ENCODE results near the gene HSD17B4.
"Not testable (repeated sequence)": the region's sequence is repeated elsewhere in the genome, so short reads cannot be mapped to it uniquely, and the experiment has no call there.

The HSD17B4 gene

DNA sequence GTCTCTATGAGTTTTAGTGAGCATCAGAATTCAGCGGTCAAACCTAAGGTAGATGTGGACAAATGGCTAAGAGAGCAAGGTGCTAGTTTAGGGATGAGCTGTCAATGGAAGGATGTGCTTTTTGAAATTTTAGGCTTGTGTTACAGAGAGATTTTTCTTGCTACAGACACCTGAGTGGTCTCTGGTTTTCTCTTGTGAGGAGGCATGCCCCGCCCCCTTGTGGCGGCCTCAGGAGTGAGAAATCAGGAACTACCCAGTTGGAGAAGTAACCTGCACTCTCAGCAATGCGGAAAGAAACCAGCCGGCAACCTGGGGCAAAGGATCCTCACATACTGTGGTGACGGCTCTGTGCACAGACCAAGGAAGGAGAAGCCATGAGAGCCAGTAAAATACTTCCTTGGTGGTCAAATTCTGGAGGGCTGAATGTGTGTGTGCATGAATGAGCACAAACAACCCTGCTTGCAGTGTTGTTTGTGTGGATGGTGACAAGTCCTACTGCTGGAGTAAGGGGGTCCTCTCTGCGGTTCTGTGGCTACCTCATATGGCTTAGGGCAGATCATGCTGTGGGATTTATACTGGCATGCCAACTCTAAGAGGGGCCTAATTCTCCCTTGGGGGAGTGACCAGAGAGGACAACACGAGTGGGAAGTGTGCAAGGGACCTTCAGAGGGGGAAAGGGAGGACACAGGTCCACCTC, 16.7 kb upstream of the HSD17B4 start:
- TF ChIP-seq POLR2AphosphoS5 (IDR thresholded peaks at IDR 0.05; ENCODE audit: low read depth, low read length) (no peak), POLR2A (IDR thresholded peaks at IDR 0.05; ENCODE audit: low read depth, low read length) (no peak), PAX5 (IDR thresholded peaks at IDR 0.05; ENCODE audit: insufficient read depth, low read length, severe bottlenecking) (no peak), SPI1 (IDR thresholded peaks at IDR 0.05; ENCODE audit: low read depth, low read length) (no peak), POU2F2 (IDR thresholded peaks at IDR 0.05; ENCODE audit: low read depth, low read length) (no peak), TAF1 (IDR thresholded peaks at IDR 0.05; ENCODE audit: low read depth, low read length) (no peak)
- peak; percentile 75 for FAIRE-seq
- no peak for DNase-seq (ENCODE audit: insufficient read length, low spot score)

- not testable (repeated sequence) for FAIRE-seq; DNase-seq (ENCODE audit: insufficient read length, low spot score)
These were observed 14.3 kb upstream of the HSD17B4 start for GRCh38 chr5:119437785-119438586.

- FAIRE-seq; DNase-seq (ENCODE audit: insufficient read length, low spot score): not testable (repeated sequence)
These were observed 13.7 kb upstream of the HSD17B4 start for GRCh38 chr5:119438587-119438917.

DNA sequence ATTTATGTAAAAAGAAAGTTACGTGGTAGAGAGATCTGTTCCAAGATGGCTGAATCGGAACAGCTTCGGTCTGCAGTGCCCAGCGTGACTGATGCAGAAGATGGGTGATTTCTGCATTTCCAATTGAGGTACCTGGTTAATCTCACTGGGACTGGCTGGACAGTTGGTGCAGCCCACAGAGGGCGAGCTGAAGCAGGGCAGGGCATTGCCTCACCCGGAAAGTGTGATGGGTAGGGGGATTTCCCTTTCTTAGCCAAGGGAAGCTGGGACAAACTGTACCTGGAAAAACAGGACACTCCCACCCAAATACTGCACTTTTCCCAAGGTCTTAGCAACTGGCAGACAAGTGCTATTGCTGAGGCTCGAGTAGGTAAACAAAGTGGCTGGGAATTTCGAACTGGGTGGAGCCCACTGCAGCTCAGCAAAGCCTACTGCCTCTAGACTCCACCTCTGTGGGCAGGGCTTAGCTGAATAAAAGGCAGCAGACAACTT, 13.1 kb upstream of the HSD17B4 start:
- DNase-seq (ENCODE audit: insufficient read length, low spot score) (no peak), FAIRE-seq (peak; percentile 66)
- TF ChIP-seq TAF1 (IDR thresholded peaks at IDR 0.05; ENCODE audit: low read depth, low read length): peak; percentile 49
- no peak for TF ChIP-seq PAX5 (IDR thresholded peaks at IDR 0.05; ENCODE audit: insufficient read depth, low read length, severe bottlenecking)
- no peak for TF ChIP-seq SPI1 (IDR thresholded peaks at IDR 0.05; ENCODE audit: low read depth, low read length)
- no peak for TF ChIP-seq POU2F2 (IDR thresholded peaks at IDR 0.05; ENCODE audit: low read depth, low read length)
- TF ChIP-seq POLR2A (IDR thresholded peaks at IDR 0.05; ENCODE audit: low read depth, low read length): no peak
- no peak for TF ChIP-seq POLR2AphosphoS5 (IDR thresholded peaks at IDR 0.05; ENCODE audit: low read depth, low read length)

DNA sequence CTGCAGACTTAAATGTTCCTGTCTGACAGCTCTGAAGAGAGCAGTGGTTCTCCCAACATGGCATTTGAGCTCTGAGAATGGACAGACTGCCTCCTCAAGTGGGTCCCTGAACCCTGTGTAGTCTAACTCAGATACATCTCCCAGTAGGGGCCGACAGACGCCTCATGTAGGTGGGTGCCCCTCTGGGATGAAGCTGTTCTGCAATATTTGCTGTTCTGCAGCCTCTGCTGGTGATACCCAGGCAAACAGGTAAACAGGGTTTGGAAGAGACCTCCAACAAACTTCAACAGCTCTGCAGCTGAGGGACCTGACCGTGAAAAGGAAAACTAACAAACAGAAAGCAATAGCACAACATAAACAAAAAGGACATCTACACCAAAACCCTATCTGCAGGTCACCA, 12.7 kb upstream of the HSD17B4 start:
- DNase-seq (ENCODE audit: insufficient read length, low spot score); FAIRE-seq: not testable (repeated sequence)

- FAIRE-seq; DNase-seq (ENCODE audit: insufficient read length, low spot score): not testable (repeated sequence)
These were observed 7.7 kb upstream of the HSD17B4 start for GRCh38 chr5:119444643-119445042.

- DNase-seq (ENCODE audit: insufficient read length, low spot score): no peak
- TF ChIP-seq TAF1 (IDR thresholded peaks at IDR 0.05; ENCODE audit: low read depth, low read length) (no peak), POLR2AphosphoS5 (IDR thresholded peaks at IDR 0.05; ENCODE audit: low read depth, low read length) (no peak), PAX5 (IDR thresholded peaks at IDR 0.05; ENCODE audit: insufficient read depth, low read length, severe bottlenecking) (no peak), SPI1 (IDR thresholded peaks at IDR 0.05; ENCODE audit: low read depth, low read length) (no peak), POU2F2 (IDR thresholded peaks at IDR 0.05; ENCODE audit: low read depth, low read length) (no peak), POLR2A (IDR thresholded peaks at IDR 0.05; ENCODE audit: low read depth, low read length) (no peak)
- FAIRE-seq: no peak
These were observed 6.8 kb upstream of the HSD17B4 start for GRCh38 chr5:119445544-119445943.

DNA sequence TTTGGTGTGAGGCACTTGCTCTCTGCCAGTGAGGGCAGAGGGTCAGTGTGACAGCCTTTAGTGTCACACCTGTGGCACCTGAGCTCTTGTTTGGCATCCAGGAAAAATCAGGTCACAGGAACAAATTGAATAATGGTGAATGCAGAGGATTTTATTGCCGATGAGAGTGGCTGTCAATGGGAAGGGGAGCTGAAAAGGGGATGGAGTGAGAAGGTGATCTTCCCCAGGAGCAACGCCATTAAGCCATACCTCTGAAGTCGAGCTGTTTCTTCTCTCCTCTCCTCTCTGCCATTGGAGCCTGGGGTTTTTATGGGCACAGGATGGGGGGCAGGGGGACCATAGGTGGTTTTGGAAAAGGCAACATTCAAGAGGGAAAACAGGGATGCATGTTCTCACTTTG, 2.4 kb upstream of the HSD17B4 start:
- FAIRE-seq (no peak), DNase-seq (ENCODE audit: insufficient read length, low spot score) (no peak)
- no peak for TF ChIP-seq TAF1 (IDR thresholded peaks at IDR 0.05; ENCODE audit: low read depth, low read length)
- TF ChIP-seq PAX5 (IDR thresholded peaks at IDR 0.05; ENCODE audit: insufficient read depth, low read length, severe bottlenecking): no peak
- no peak for TF ChIP-seq POU2F2 (IDR thresholded peaks at IDR 0.05; ENCODE audit: low read depth, low read length)
- TF ChIP-seq POLR2AphosphoS5 (IDR thresholded peaks at IDR 0.05; ENCODE audit: low read depth, low read length): no peak
- TF ChIP-seq POLR2A (IDR thresholded peaks at IDR 0.05; ENCODE audit: low read depth, low read length): no peak
- no peak for TF ChIP-seq SPI1 (IDR thresholded peaks at IDR 0.05; ENCODE audit: low read depth, low read length)

- DNase-seq (ENCODE audit: insufficient read length, low spot score); FAIRE-seq: not testable (repeated sequence)
These were observed 1.7 kb upstream of the HSD17B4 start for GRCh38 chr5:119450627-119451026.

GRCh38 chr5:119451561-119451960, 736 bp upstream of the HSD17B4 start:
- DNase-seq (ENCODE audit: insufficient read length, low spot score) (no peak), FAIRE-seq (no peak)
- no peak for TF ChIP-seq PAX5 (IDR thresholded peaks at IDR 0.05; ENCODE audit: insufficient read depth, low read length, severe bottlenecking)
- no peak for TF ChIP-seq POU2F2 (IDR thresholded peaks at IDR 0.05; ENCODE audit: low read depth, low read length)
- no peak for TF ChIP-seq TAF1 (IDR thresholded peaks at IDR 0.05; ENCODE audit: low read depth, low read length)
- TF ChIP-seq POLR2A (IDR thresholded peaks at IDR 0.05; ENCODE audit: low read depth, low read length): no peak
- TF ChIP-seq POLR2AphosphoS5 (IDR thresholded peaks at IDR 0.05; ENCODE audit: low read depth, low read length): no peak
- TF ChIP-seq SPI1 (IDR thresholded peaks at IDR 0.05; ENCODE audit: low read depth, low read length): no peak

DNA sequence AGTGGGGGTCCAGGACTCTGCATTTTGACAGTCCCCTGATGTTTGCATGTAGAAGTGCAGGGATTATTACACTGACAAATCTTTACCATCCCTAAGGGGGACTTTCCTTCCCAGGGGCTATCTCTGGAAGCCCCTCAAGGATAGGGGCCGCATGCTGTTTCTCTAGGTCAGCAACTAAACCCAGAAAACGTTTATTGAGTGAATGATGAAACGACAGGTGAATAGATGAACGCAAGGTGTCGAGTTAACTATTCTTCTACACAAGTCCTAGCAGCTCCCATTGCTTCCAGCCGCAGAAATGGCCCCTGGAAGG, 281 bp upstream of the HSD17B4 start:
- DNase-seq (ENCODE audit: insufficient read length, low spot score) (no peak), FAIRE-seq (no peak)
- TF ChIP-seq POLR2A (IDR thresholded peaks at IDR 0.05; ENCODE audit: low read depth, low read length): no peak
- no peak for TF ChIP-seq TAF1 (IDR thresholded peaks at IDR 0.05; ENCODE audit: low read depth, low read length)
- TF ChIP-seq POU2F2 (IDR thresholded peaks at IDR 0.05; ENCODE audit: low read depth, low read length): no peak
- TF ChIP-seq SPI1 (IDR thresholded peaks at IDR 0.05; ENCODE audit: low read depth, low read length): no peak
- TF ChIP-seq PAX5 (IDR thresholded peaks at IDR 0.05; ENCODE audit: insufficient read depth, low read length, severe bottlenecking): no peak
- TF ChIP-seq POLR2AphosphoS5 (IDR thresholded peaks at IDR 0.05; ENCODE audit: low read depth, low read length): no peak
